HG03354 (cell line): ENCODE measurements around the gene ARL4D.
"Not testable (repeated sequence)": the region's sequence is repeated elsewhere in the genome, so short reads cannot be mapped to it uniquely, and the experiment has no call there.

Experiments used
- ATAC-seq: cut with Tn5 transposase; IDR thresholded peaks from one replicate; pipeline ENCODE4 v1.9.1; 2021; ENCODE audit warnings: mild to moderate bottlenecking; ENCODE audit not compliant: unreplicated experiment, poor library complexity, severe bottlenecking

ARL4D gene

GRCh38 chr17:43392397-43392796 lies 6.4 kb upstream of the ARL4D start:
- ATAC-seq = no peak

- no peak for ATAC-seq
These were observed 4.8 kb upstream of the ARL4D start for GRCh38 chr17:43393944-43394482.

- not testable (repeated sequence) for ATAC-seq
These were observed 4.1 kb upstream of the ARL4D start for GRCh38 chr17:43394696-43395095.

- ATAC-seq = no peak
These were observed 3.6 kb upstream of the ARL4D start for GRCh38 chr17:43395165-43395564.

- ATAC-seq = no peak
These were observed 2.2 kb upstream of the ARL4D start for GRCh38 chr17:43396491-43397060.

GRCh38 chr17:43399839-43400328 lies 1.1 kb downstream of the ARL4D start:
- ATAC-seq = no peak

GRCh38 chr17:43400943-43401717 lies 2.3 kb downstream of the ARL4D start:
- no peak for ATAC-seq

GRCh38 chr17:43402078-43402477 lies 3.3 kb downstream of the ARL4D start:
- no peak for ATAC-seq

GRCh38 chr17:43402567-43402966 lies 3.8 kb downstream of the ARL4D start:
- ATAC-seq = no peak

- no peak for ATAC-seq
These were observed 5.1 kb downstream of the ARL4D start for GRCh38 chr17:43403846-43404245.

- ATAC-seq = no peak
These were observed 7.1 kb downstream of the ARL4D start for GRCh38 chr17:43405861-43406260.

GRCh38 chr17:43406676-43407645 lies 8.2 kb downstream of the ARL4D start:
- ATAC-seq = no peak

GRCh38 chr17:43409131-43409530 lies 10.3 kb downstream of the ARL4D start:
- ATAC-seq = no peak

GRCh38 chr17:43410557-43411368 lies 12.0 kb downstream of the ARL4D start:
- no peak for ATAC-seq

- no peak for ATAC-seq
These were observed 12.5 kb downstream of the ARL4D start for GRCh38 chr17:43411369-43411677.

GRCh38 chr17:43411749-43412148 lies 13.0 kb downstream of the ARL4D start:
- ATAC-seq = no peak

- no peak for ATAC-seq
These were observed 13.4 kb downstream of the ARL4D start for GRCh38 chr17:43412166-43412565.

GRCh38 chr17:43416998-43417890 lies 18.5 kb downstream of the ARL4D start:
- ATAC-seq = no peak
